Activated CD4-positive, alpha-beta memory T cell treated with anti-CD3 and anti-CD28 coated beads for 36 hours (primary cell): ENCODE measurements around the gene BHLHE23. TPM values are rescaled to one million over a fixed set of nuclear protein-coding genes. Genes with fewer than 3 reads are reported as not detected.

ENCODE experiments used
- CTCF ChIA-PET: fragments of 350-600 bp; sonication (Branson Sonifier 250); formaldehyde crosslinking; loops from one replicate; lab custom pipeline; 2021; ENCODE audit warnings: antibody characterized with exemption, inconsistent platforms; lab: Charles Lee
- POLR2A ChIA-PET: fragments of 350-600 bp; sonication (Branson Sonifier 250); formaldehyde crosslinking; loops from one replicate; lab custom pipeline; 2021; ENCODE audit warnings: antibody characterized with exemption; lab: Charles Lee
- DNase-seq: peaks from one replicate; pipeline ENCODE4 v3.0.0-alpha.2; 2020
- H3K27ac Mint-ChIP-seq: one replicate; pipeline ENCODE4 v1.8.0; 2021; ENCODE audit warnings: mixed read lengths
- H3K27me3 Mint-ChIP-seq: one replicate; pipeline ENCODE4 v1.8.0; 2021; ENCODE audit warnings: mixed read lengths
- H3K36me3 Mint-ChIP-seq: one replicate; pipeline ENCODE4 v1.8.0; 2021; ENCODE audit warnings: mixed read lengths
- H3K4me1 Mint-ChIP-seq: one replicate; pipeline ENCODE4 v1.8.0; 2021; ENCODE audit warnings: low read depth, mixed read lengths
- H3K4me3 Mint-ChIP-seq: one replicate; pipeline ENCODE4 v1.8.0; 2021; ENCODE audit warnings: mild to moderate bottlenecking, mixed read lengths
- H3K9me3 Mint-ChIP-seq: one replicate; pipeline ENCODE4 v1.8.0; 2021; ENCODE audit warnings: mixed read lengths
- intact Hi-C: fragments of 100-400 bp; cut with micrococcal nuclease; formaldehyde crosslinking; loops from one replicate; pipeline ENCODE4 v1.15.1; 2023
- total RNA-seq, 2 experiments: library from RNA; stranded (reverse); gene quantifications; one replicate each; pipeline ENCODE4 v1.2.3, GENCODE V29; 2021

The BHLHE23 gene
- not detected for total RNA-seq

- intact Hi-C loops, result loop anchor here (5.0 kb wide), 1 partner anchor 184 kb away; no protein-coding TSS in a partner anchor
- Mint-ChIP-seq H3K27ac (no peak within 1 kb of the TSS), H3K4me3 (no peak within 1 kb of the TSS), H3K9me3 (no peaks in the 10 kb centered on the region), H3K27me3 (peaks cover 52% of the 10 kb centered on the region), H3K36me3 (no peaks in the 10 kb centered on the region), H3K4me1 (peaks cover 27% of the 10 kb centered on the region)
- ChIA-PET POLR2A (no interaction called here), CTCF (interaction anchor here (1.0 kb wide), 1 partner anchor 36 kb away, joined by 7 read pairs; no protein-coding TSS in a partner anchor)
- DNase-seq, result no peak
These were observed at the start of gene BHLHE23 for GRCh38 chr20:63006540-63007359. TSS of gene BHLHE23 (minus strand) at chr20:63006964. CDS start at chr20:63006774, 190 bp downstream.

- POLR2A ChIA-PET, result no interaction called here
These were observed 48.9 kb upstream of the BHLHE23 start for GRCh38 chr20:63055575-63056235.

GRCh38 chr20:63054681-63055240 lies 48.0 kb upstream of the BHLHE23 start:
- no peaks in the 10 kb centered on the region for H3K36me3 Mint-ChIP-seq
- H3K27ac Mint-ChIP-seq, result no peak overlapping the region
- H3K9me3 Mint-ChIP-seq, result no peaks in the 10 kb centered on the region
- ChIA-PET CTCF (interaction anchor here (1.3 kb wide), 1 partner anchor 126 kb away, joined by 3 read pairs; no protein-coding TSS in a partner anchor), POLR2A (no interaction called here)
- peaks cover 12% of the 10 kb centered on the region for H3K27me3 Mint-ChIP-seq
- DNase-seq, result no peak
- no peaks in the 10 kb centered on the region for H3K4me1 Mint-ChIP-seq
- no peak overlapping the region for H3K4me3 Mint-ChIP-seq
- intact Hi-C loops, result loop anchor here (5.0 kb wide), 1 partner anchor 128 kb away; no protein-coding TSS in a partner anchor

More at GRCh38 chr20:63055575-63056235, 48.9 kb upstream of the BHLHE23 start:
- Mint-ChIP-seq H3K36me3 (no peaks in the 10 kb centered on the region), H3K9me3 (no peaks in the 10 kb centered on the region), H3K4me3 (no peak overlapping the region), H3K27ac (no peak overlapping the region), H3K27me3 (peaks cover 12% of the 10 kb centered on the region), H3K4me1 (no peaks in the 10 kb centered on the region)
- CTCF ChIA-PET, result interaction anchor here (0.7 to 1.7 kb wide), 7 partner anchors 44 to 168 kb away, joined by 3 to 7 read pairs (median 3); no protein-coding TSS in a partner anchor
- intact Hi-C loops, result loop anchor here (5.0 kb wide), 1 partner anchor 127 kb away; no protein-coding TSS in a partner anchor
- DNase-seq, result no peak

- H3K27ac Mint-ChIP-seq, result no peak overlapping the region
- no peaks in the 10 kb centered on the region for H3K36me3 Mint-ChIP-seq
- no peaks in the 10 kb centered on the region for H3K4me1 Mint-ChIP-seq
- H3K4me3 Mint-ChIP-seq, result no peak overlapping the region
- DNase-seq, result no peak
- ChIA-PET CTCF (no interaction called here), POLR2A (no interaction called here)
- no peaks in the 10 kb centered on the region for H3K9me3 Mint-ChIP-seq
- intact Hi-C loops, result no loop called here
- H3K27me3 Mint-ChIP-seq, result peaks cover 14% of the 10 kb centered on the region
These were observed 47.3 kb upstream of the BHLHE23 start for GRCh38 chr20:63054103-63054474.

GRCh38 chr20:63053432-63054102 lies 46.8 kb upstream of the BHLHE23 start:
- intact Hi-C loops, result no loop called here
- no peak for DNase-seq
- Mint-ChIP-seq H3K4me1 (no peaks in the 10 kb centered on the region), H3K4me3 (no peak overlapping the region), H3K9me3 (no peaks in the 10 kb centered on the region), H3K36me3 (no peaks in the 10 kb centered on the region), H3K27ac (no peak overlapping the region), H3K27me3 (peaks cover 14% of the 10 kb centered on the region)
- POLR2A ChIA-PET, result no interaction called here
- CTCF ChIA-PET, result no interaction called here

GRCh38 chr20:63052571-63053431 lies 46.0 kb upstream of the BHLHE23 start:
- ChIA-PET POLR2A (no interaction called here), CTCF (no interaction called here)
- peaks cover 14% of the 10 kb centered on the region for H3K27me3 Mint-ChIP-seq
- DNase-seq, result no peak
- H3K36me3 Mint-ChIP-seq, result no peaks in the 10 kb centered on the region
- H3K9me3 Mint-ChIP-seq, result no peaks in the 10 kb centered on the region
- no peak overlapping the region for H3K4me3 Mint-ChIP-seq
- no peak overlapping the region for H3K27ac Mint-ChIP-seq
- H3K4me1 Mint-ChIP-seq, result no peaks in the 10 kb centered on the region
- intact Hi-C loops, result no loop called here

- Mint-ChIP-seq H3K4me1 (no peaks in the 10 kb centered on the region), H3K4me3 (no peak overlapping the region), H3K9me3 (no peaks in the 10 kb centered on the region), H3K36me3 (no peaks in the 10 kb centered on the region), H3K27me3 (peaks cover 18% of the 10 kb centered on the region), H3K27ac (no peak overlapping the region)
- ChIA-PET POLR2A (no interaction called here), CTCF (no interaction called here)
- no peak for DNase-seq
- intact Hi-C loops, result no loop called here
These were observed 45.1 kb upstream of the BHLHE23 start for GRCh38 chr20:63051911-63052310.

GRCh38 chr20:63051186-63051860 lies 44.6 kb upstream of the BHLHE23 start:
- POLR2A ChIA-PET, result no interaction called here

GRCh38 chr20:63050406-63050805 lies 43.6 kb upstream of the BHLHE23 start:
- no peak overlapping the region for H3K4me3 Mint-ChIP-seq
- intact Hi-C loops, result no loop called here
- no peaks in the 10 kb centered on the region for H3K36me3 Mint-ChIP-seq
- peaks cover 23% of the 10 kb centered on the region for H3K27me3 Mint-ChIP-seq
- ChIA-PET POLR2A (no interaction called here), CTCF (no interaction called here)
- no peaks in the 10 kb centered on the region for H3K4me1 Mint-ChIP-seq
- no peak overlapping the region for H3K27ac Mint-ChIP-seq
- no peaks in the 10 kb centered on the region for H3K9me3 Mint-ChIP-seq
- no peak for DNase-seq

More at GRCh38 chr20:63051186-63051860, 44.6 kb upstream of the BHLHE23 start:
- peaks cover 18% of the 10 kb centered on the region for H3K27me3 Mint-ChIP-seq
- no peak overlapping the region for H3K27ac Mint-ChIP-seq
- DNase-seq, result no peak
- CTCF ChIA-PET, result no interaction called here
- no peak overlapping the region for H3K4me3 Mint-ChIP-seq
- intact Hi-C loops, result no loop called here
- no peaks in the 10 kb centered on the region for H3K4me1 Mint-ChIP-seq
- H3K9me3 Mint-ChIP-seq, result no peaks in the 10 kb centered on the region
- H3K36me3 Mint-ChIP-seq, result no peaks in the 10 kb centered on the region

GRCh38 chr20:63049561-63050221 lies 42.9 kb upstream of the BHLHE23 start:
- Mint-ChIP-seq H3K4me1 (no peaks in the 10 kb centered on the region), H3K4me3 (no peak overlapping the region), H3K27me3 (peaks cover 23% of the 10 kb centered on the region), H3K36me3 (no peaks in the 10 kb centered on the region), H3K9me3 (no peaks in the 10 kb centered on the region), H3K27ac (no peak overlapping the region)
- ChIA-PET POLR2A (no interaction called here), CTCF (no interaction called here)
- intact Hi-C loops, result no loop called here
- DNase-seq, result no peak
